T-helper 2 cell treated with Interferon-gamma antibody and Interleukin-4, amounts not matched to agents 100 ng/mL and 5 ng/mL, for 36 hours (primary cell): ENCODE data around the gene ABCC10. TPM values are rescaled to one million over a fixed set of nuclear protein-coding genes. Genes with fewer than 3 reads are reported as not detected.
"Not testable (repeated sequence)": the region's sequence is repeated elsewhere in the genome, so short reads cannot be mapped to it uniquely, and the experiment has no call there.

Source experiments
- intact Hi-C: fragments of 100-400 bp; cut with micrococcal nuclease; formaldehyde crosslinking; loops from one replicate; pipeline ENCODE4 v1.15.1; 2023
- total RNA-seq: library from RNA; stranded (reverse); gene quantifications from 2 replicates; pipeline ENCODE4 v1.2.3, GENCODE V29; 2022

Gene ABCC10
- total RNA-seq, 1 donor from 2014 or later, result 52.1 TPM

GRCh38 chr6:43444582-43444981 lies 17.2 kb downstream of the ABCC10 start:
- intact Hi-C loops, result no loop called here

GRCh38 chr6:43445576-43445975 lies 18.2 kb downstream of the ABCC10 start:
- intact Hi-C loops, result no loop called here

- intact Hi-C loops, result no loop called here
Observed at GRCh38 chr6:43447604-43448003, 20.3 kb downstream of the ABCC10 start.

- intact Hi-C loops, result no loop called here
Observed at GRCh38 chr6:43448916-43449315, 21.6 kb downstream of the ABCC10 start.

- intact Hi-C loops, result no loop called here
Observed at GRCh38 chr6:43450699-43451131, 23.4 kb downstream of the ABCC10 start.

- intact Hi-C loops, result no loop called here
Observed at GRCh38 chr6:43451348-43451747, 24.0 kb downstream of the ABCC10 start.

GRCh38 chr6:43451939-43452338 lies 24.6 kb downstream of the ABCC10 start:
- intact Hi-C loops, result no loop called here

GRCh38 chr6:43452896-43453295 lies 25.6 kb downstream of the ABCC10 start:
- intact Hi-C loops, result no loop called here

- intact Hi-C loops, result loop anchor here (1.0 to 2.0 kb wide), 3 partner anchors 25 to 63 kb away; partner anchors contain the start of genes POLR1C and YIPF3
Observed at GRCh38 chr6:43453831-43454230, 26.5 kb downstream of the ABCC10 start.

- intact Hi-C loops, result loop anchor here (1.0 to 2.0 kb wide), 3 partner anchors 25 to 63 kb away; partner anchors contain the start of genes POLR1C and YIPF3
Observed at GRCh38 chr6:43454290-43454695, 27.0 kb downstream of the ABCC10 start.

- intact Hi-C loops, result loop anchor here (1.0 to 2.0 kb wide), 3 partner anchors 26 to 62 kb away; partner anchors contain the start of genes POLR1C and YIPF3
Observed at GRCh38 chr6:43454696-43455530, 27.6 kb downstream of the ABCC10 start.

GRCh38 chr6:43455531-43456428 lies 28.4 kb downstream of the ABCC10 start, which contains the start of gene DLK2:
TSS of gene DLK2 (minus strand) at chr6:43455548. CDS start at chr6:43454825, 723 bp downstream.
- intact Hi-C loops, result loop anchor here (2.0 kb wide), 2 partner anchors 27 to 61 kb away; partner anchors contain the start of genes POLR1C and YIPF3

- intact Hi-C loops, result no loop called here
Observed at GRCh38 chr6:43457643-43458042, 30.3 kb downstream of the ABCC10 start.

GRCh38 chr6:43458154-43458553 lies 30.8 kb downstream of the ABCC10 start:
- intact Hi-C loops, result not testable (repeated sequence)

GRCh38 chr6:43459535-43459934 lies 32.2 kb downstream of the ABCC10 start:
- intact Hi-C loops, result no loop called here

GRCh38 chr6:43460032-43460431 lies 32.7 kb downstream of the ABCC10 start:
- intact Hi-C loops, result no loop called here

- intact Hi-C loops, result no loop called here
Observed at GRCh38 chr6:43461936-43462335, 34.6 kb downstream of the ABCC10 start.

- intact Hi-C loops, result no loop called here
Observed at GRCh38 chr6:43464337-43464736, 37.0 kb downstream of the ABCC10 start.

GRCh38 chr6:43465948-43466347 lies 38.6 kb downstream of the ABCC10 start:
- intact Hi-C loops, result no loop called here

- intact Hi-C loops, result not testable (repeated sequence)
Observed at GRCh38 chr6:43467265-43467664, 39.9 kb downstream of the ABCC10 start.

- intact Hi-C loops, result no loop called here
Observed at GRCh38 chr6:43467752-43468151, 40.4 kb downstream of the ABCC10 start.

GRCh38 chr6:43468240-43468639 lies 40.9 kb downstream of the ABCC10 start:
- intact Hi-C loops, result no loop called here
